Measurements from ENCODE around the gene PRKG1.
A peak's percentile ranks its signal among the peaks of the same experiment; 100 is the strongest.

Gene PRKG1

GRCh38 chr10:51707821-51708424, 633.6 kb downstream of the PRKG1 start:
- no peak for DNase-seq (ENCODE audit: low spot score in 2 of 2)
- Mint-ChIP-seq H3K36me3 (ENCODE audit: insufficient read depth) (no peaks in the 10 kb centered on the region), H3K27me3 (no peaks in the 10 kb centered on the region), H3K4me1 (peaks cover 10% of the 10 kb centered on the region), H3K4me3 (no peak overlapping the region), H3K9me3 (no peaks in the 10 kb centered on the region), H3K27ac (ENCODE audit: low read depth) (no peak overlapping the region)
- ATAC-seq (replicated peaks; ENCODE audit: extremely low read depth, poor library complexity, severe bottlenecking), result peak; percentile 68

- Mint-ChIP-seq H3K4me1 (peaks cover 10% of the 10 kb centered on the region), H3K9me3 (no peaks in the 10 kb centered on the region), H3K36me3 (ENCODE audit: insufficient read depth) (no peaks in the 10 kb centered on the region), H3K27ac (ENCODE audit: low read depth) (no peak overlapping the region), H3K27me3 (no peaks in the 10 kb centered on the region), H3K4me3 (no peak overlapping the region)
- DNase-seq (ENCODE audit: low spot score in 2 of 2) (no peak), ATAC-seq (replicated peaks; ENCODE audit: extremely low read depth, poor library complexity, severe bottlenecking) (no peak)
These were observed 634.3 kb downstream of the PRKG1 start for GRCh38 chr10:51708609-51709008.

DNA sequence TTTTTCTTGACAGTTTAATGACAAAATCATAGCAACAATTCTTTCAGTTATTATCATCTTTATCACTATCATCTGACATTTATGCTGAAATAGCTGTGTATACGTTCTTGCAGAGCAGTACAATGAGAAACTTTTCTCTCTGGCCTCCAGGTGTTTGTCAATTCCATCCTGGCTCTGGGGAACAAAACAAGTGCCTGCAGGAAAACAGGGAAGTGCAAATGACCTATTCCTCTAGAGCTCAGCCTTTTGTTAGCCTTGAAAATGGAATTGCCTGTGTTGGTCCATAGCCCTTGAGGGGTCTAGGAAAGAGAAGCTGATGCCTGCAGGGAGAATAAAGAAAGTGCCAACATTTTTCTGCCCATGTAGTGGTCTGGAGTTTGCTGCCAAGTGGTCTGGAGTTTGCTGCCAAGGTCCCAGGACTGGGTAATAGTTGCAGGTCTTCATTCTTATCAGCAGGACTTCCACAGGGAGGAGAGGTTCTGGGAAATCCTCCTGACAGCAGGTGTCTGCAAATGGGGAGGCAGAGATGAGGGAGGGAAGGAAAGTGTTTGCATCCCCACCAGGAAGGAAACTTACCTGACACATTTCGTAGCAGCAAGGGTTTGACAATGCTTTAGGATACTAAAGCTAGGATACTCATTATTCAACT, 635.2 kb downstream of the PRKG1 start:
- Mint-ChIP-seq H3K27me3 (no peaks in the 10 kb centered on the region), H3K9me3 (no peaks in the 10 kb centered on the region), H3K36me3 (ENCODE audit: insufficient read depth) (no peaks in the 10 kb centered on the region), H3K4me1 (peaks cover 10% of the 10 kb centered on the region), H3K27ac (ENCODE audit: low read depth) (no peak overlapping the region), H3K4me3 (no peak overlapping the region)
- no peak for DNase-seq (ENCODE audit: low spot score in 2 of 2)
- ATAC-seq (replicated peaks; ENCODE audit: extremely low read depth, poor library complexity, severe bottlenecking), result no peak

DNA sequence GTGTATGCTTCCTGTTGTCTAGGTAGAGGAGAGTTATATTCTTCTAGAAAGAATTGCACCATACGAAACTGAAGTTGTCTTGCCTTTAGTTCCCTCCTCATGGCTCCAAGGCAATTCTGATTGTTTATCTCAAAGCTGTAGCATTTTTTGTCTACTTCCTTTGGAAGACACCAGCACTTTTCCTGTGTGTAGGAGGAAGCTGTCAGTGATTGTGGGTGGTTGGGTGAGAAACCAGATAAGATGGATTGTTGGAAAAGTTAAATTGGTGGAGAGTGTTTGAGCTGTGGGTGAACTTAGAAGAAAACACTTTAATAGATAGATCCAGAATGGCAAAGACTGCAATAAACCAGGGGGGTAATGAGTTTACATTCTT, 637.2 kb downstream of the PRKG1 start:
- Mint-ChIP-seq H3K4me1 (peaks cover 10% of the 10 kb centered on the region), H3K4me3 (no peak overlapping the region), H3K36me3 (ENCODE audit: insufficient read depth) (no peaks in the 10 kb centered on the region), H3K9me3 (no peaks in the 10 kb centered on the region), H3K27ac (ENCODE audit: low read depth) (no peak overlapping the region), H3K27me3 (peaks cover 10% of the 10 kb centered on the region)
- DNase-seq (ENCODE audit: low spot score in 2 of 2) (no peak), ATAC-seq (replicated peaks; ENCODE audit: extremely low read depth, poor library complexity, severe bottlenecking) (no peak)

GRCh38 chr10:51716981-51717380, 642.7 kb downstream of the PRKG1 start:
- no peak for ATAC-seq (replicated peaks; ENCODE audit: extremely low read depth, poor library complexity, severe bottlenecking)
- no peak overlapping the region for H3K27ac Mint-ChIP-seq (ENCODE audit: low read depth)
- no peak overlapping the region for H3K4me3 Mint-ChIP-seq
- no peaks in the 10 kb centered on the region for H3K4me1 Mint-ChIP-seq
- no peaks in the 10 kb centered on the region for H3K36me3 Mint-ChIP-seq (ENCODE audit: insufficient read depth)
- peaks cover 31% of the 10 kb centered on the region for H3K27me3 Mint-ChIP-seq
- no peak for DNase-seq (ENCODE audit: low spot score in 2 of 2)
- H3K9me3 Mint-ChIP-seq, result no peaks in the 10 kb centered on the region

DNA sequence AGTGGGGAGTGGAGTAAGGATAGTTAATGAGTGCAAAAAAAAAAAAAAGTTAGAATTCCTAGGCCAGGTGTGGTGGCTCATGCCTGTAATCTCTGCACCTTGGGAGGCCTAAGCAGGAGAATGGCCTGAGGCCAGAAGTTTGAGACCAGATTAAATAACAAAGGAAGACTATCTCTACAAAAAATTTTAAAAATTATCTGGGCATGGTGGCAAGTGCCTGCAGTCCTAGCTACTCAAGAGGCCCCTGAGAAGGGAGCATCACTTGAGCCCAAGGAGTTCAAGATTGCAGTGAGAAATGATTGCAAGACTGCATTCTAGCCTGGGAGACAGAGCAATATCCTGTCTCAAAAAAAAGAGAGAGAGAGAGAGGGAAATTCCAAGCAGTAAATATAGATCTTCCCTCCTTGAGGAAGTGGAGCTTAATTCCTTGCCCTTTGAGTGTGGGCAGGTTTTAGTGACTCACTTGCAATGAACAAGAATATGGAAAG, 644.6 kb downstream of the PRKG1 start:
- Mint-ChIP-seq H3K27me3 (peaks cover 43% of the 10 kb centered on the region), H3K4me3 (no peak overlapping the region), H3K36me3 (ENCODE audit: insufficient read depth) (no peaks in the 10 kb centered on the region), H3K27ac (ENCODE audit: low read depth) (no peak overlapping the region), H3K9me3 (no peaks in the 10 kb centered on the region), H3K4me1 (no peaks in the 10 kb centered on the region)
- DNase-seq (ENCODE audit: low spot score in 2 of 2), result no peak
- ATAC-seq (replicated peaks; ENCODE audit: extremely low read depth, poor library complexity, severe bottlenecking), result no peak

DNA sequence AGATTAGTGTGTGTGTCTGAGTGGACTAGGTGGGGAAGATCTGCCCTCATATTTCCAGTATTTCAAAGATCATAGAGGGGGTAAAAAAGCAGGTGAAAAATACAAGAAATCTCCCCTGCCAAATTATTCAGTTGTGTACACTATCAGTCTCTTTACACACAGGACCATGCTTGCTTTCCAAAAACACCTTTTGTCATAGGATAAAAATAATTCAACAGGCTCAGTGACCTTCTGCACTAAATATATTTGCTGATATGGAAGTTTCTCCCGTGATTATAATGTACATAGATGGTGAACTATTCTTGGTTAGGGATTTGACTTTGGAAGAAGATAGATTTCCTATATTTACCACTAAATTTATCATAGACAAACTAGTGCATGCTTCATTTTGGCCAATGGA, 649.8 kb downstream of the PRKG1 start:
- no peak overlapping the region for H3K27ac Mint-ChIP-seq (ENCODE audit: low read depth)
- H3K9me3 Mint-ChIP-seq, result no peaks in the 10 kb centered on the region
- H3K36me3 Mint-ChIP-seq (ENCODE audit: insufficient read depth), result no peaks in the 10 kb centered on the region
- no peak overlapping the region for H3K4me3 Mint-ChIP-seq
- DNase-seq (ENCODE audit: low spot score in 2 of 2) (no peak), ATAC-seq (replicated peaks; ENCODE audit: extremely low read depth, poor library complexity, severe bottlenecking) (no peak)
- H3K4me1 Mint-ChIP-seq, result no peaks in the 10 kb centered on the region
- H3K27me3 Mint-ChIP-seq, result peaks cover 20% of the 10 kb centered on the region

DNA sequence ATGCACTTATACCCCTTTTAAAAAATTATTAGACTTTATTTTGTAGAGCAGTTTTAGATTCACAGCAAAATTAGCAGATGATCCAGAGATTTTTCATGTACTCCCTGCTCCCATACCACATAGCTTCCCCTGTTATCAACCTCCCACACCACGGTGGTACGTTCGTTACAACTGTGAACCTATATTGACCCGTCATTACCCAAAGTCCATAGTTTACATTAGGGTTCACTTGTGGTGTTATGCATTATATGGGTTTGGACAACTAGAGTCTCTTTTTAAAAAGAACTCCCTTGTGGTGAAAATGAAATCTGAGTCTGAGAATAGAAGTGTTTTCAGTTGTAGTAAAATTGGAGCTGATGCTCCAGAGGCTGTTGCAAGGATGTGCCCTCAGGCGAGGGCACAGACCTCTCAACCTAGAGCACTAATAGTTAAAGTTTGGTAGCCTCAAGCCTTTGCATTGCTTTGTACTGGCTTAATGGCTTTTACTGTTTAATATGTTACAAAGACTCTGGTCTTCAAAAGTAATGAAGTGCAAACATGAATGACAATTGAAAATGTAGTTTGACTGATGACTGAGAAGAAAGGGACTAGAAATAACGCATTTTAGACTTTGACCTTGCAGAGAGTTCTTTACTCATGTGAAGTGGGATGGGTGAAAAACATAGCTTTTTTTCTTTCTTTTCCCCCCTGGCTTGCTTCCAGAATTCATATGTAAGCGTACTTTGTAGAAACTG, 655.7 kb downstream of the PRKG1 start:
- no peak overlapping the region for H3K27ac Mint-ChIP-seq (ENCODE audit: low read depth)
- H3K4me1 Mint-ChIP-seq, result no peaks in the 10 kb centered on the region
- no peak for ATAC-seq (replicated peaks; ENCODE audit: extremely low read depth, poor library complexity, severe bottlenecking)
- H3K36me3 Mint-ChIP-seq (ENCODE audit: insufficient read depth), result no peaks in the 10 kb centered on the region
- H3K27me3 Mint-ChIP-seq, result no peaks in the 10 kb centered on the region
- H3K4me3 Mint-ChIP-seq, result no peak overlapping the region
- no peak for DNase-seq (ENCODE audit: low spot score in 2 of 2)
- no peaks in the 10 kb centered on the region for H3K9me3 Mint-ChIP-seq

DNA sequence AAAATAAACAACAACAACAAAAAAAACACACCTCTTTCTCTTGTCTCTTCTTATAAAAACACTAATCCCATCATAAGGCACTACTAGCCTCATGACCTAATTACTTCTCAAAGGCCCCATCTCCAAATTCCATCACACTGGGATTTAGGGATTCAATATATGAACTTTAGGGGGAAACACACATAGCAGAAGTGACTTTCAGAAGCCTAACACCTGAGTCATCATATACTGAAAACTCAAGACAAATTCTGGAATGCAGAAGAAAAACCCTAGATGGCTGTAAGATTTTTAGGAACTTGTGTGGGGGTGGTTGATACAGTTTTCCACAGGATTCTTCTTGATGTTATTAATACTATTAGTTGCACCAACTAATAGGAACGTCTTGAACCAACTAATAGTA, 658.8 kb downstream of the PRKG1 start:
- H3K4me1 Mint-ChIP-seq, result no peaks in the 10 kb centered on the region
- ATAC-seq (replicated peaks; ENCODE audit: extremely low read depth, poor library complexity, severe bottlenecking) (no peak), DNase-seq (ENCODE audit: low spot score in 2 of 2) (no peak)
- H3K27me3 Mint-ChIP-seq, result peaks cover 8% of the 10 kb centered on the region
- H3K9me3 Mint-ChIP-seq, result no peaks in the 10 kb centered on the region
- no peak overlapping the region for H3K4me3 Mint-ChIP-seq
- no peaks in the 10 kb centered on the region for H3K36me3 Mint-ChIP-seq (ENCODE audit: insufficient read depth)
- H3K27ac Mint-ChIP-seq (ENCODE audit: low read depth), result no peak overlapping the region

- Mint-ChIP-seq H3K4me1 (no peaks in the 10 kb centered on the region), H3K36me3 (ENCODE audit: insufficient read depth) (no peaks in the 10 kb centered on the region), H3K9me3 (no peaks in the 10 kb centered on the region), H3K27ac (ENCODE audit: low read depth) (no peak overlapping the region), H3K4me3 (no peak overlapping the region), H3K27me3 (peaks cover 6% of the 10 kb centered on the region)
- DNase-seq (ENCODE audit: low spot score in 2 of 2), result no peak
- ATAC-seq (replicated peaks; ENCODE audit: extremely low read depth, poor library complexity, severe bottlenecking), result no peak
These were observed 668.9 kb downstream of the PRKG1 start for GRCh38 chr10:51743146-51743545.

DNA sequence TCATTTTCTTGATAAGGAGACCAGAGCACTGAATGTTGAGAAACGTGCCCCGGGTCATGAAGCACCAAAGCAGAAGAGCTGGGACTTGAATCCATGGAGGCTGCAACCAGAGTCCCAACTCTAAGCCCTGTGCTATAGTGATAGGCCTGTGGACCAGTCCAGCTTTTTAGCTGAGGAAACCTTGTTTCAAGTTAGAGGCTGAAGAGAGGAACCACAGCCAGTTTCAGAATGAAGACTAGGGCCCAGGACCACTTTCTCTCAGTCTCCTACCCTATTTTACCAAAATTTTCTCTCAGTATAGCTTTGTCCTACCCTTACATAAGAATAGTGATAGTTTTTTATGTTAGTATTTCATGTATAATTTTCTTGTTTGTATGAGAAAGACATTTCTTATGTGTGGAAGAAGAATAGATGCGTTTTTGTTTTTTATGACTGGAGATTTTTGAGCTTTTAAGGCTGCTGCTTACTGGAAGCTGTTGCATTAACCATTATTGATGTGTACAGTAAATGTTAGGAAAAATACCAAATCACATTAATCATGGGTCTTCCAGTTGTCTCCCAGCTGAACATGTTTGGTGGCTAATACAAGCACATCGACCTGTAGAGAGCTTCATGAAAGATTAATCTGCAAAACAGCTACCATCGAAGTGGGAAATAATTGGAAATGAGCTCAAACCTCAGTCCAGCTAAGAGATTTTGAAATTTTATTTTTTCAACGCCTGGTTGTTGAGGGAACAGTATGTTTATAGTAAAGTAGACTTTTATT, 670.1 kb downstream of the PRKG1 start:
- ATAC-seq (replicated peaks; ENCODE audit: extremely low read depth, poor library complexity, severe bottlenecking) (no peak), DNase-seq (ENCODE audit: low spot score in 2 of 2) (no peak)
- H3K27me3 Mint-ChIP-seq, result no peaks in the 10 kb centered on the region
- H3K27ac Mint-ChIP-seq (ENCODE audit: low read depth), result no peak overlapping the region
- no peaks in the 10 kb centered on the region for H3K36me3 Mint-ChIP-seq (ENCODE audit: insufficient read depth)
- no peak overlapping the region for H3K4me3 Mint-ChIP-seq
- no peaks in the 10 kb centered on the region for H3K9me3 Mint-ChIP-seq
- no peaks in the 10 kb centered on the region for H3K4me1 Mint-ChIP-seq

DNA sequence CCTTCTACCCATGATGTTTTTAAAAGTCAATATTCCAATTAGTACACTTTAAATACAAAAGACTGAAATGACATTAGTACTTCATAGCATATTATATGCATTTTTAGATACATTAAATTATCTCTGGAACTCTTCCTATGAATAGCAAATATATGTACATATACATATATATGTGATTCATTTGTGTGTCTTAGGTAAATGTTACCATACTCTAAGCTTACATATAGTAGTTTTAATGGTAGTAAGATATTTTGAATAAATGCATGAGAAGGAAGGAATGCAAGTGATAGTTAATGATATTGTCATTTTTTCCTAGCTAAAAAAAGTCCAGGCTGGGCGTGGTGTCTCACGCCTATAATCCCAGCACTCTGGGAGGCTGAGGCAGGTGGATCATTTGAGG, 671.1 kb downstream of the PRKG1 start:
- no peaks in the 10 kb centered on the region for H3K9me3 Mint-ChIP-seq
- no peaks in the 10 kb centered on the region for H3K4me1 Mint-ChIP-seq
- DNase-seq (ENCODE audit: low spot score in 2 of 2) (no peak), ATAC-seq (replicated peaks; ENCODE audit: extremely low read depth, poor library complexity, severe bottlenecking) (no peak)
- no peak overlapping the region for H3K27ac Mint-ChIP-seq (ENCODE audit: low read depth)
- no peak overlapping the region for H3K4me3 Mint-ChIP-seq
- H3K27me3 Mint-ChIP-seq, result no peaks in the 10 kb centered on the region
- H3K36me3 Mint-ChIP-seq (ENCODE audit: insufficient read depth), result no peaks in the 10 kb centered on the region
